GM23248 (cell line): ENCODE data around the gene OPCML. TPM values are rescaled to one million over a fixed set of nuclear protein-coding genes. Genes with fewer than 3 reads are reported as not detected.

Source experiments
- DNase-seq: peaks from one replicate; pipeline ENCODE4 v3.0.0-alpha.2; 2015
- H2AFZ ChIP-seq: fragments of 200-600 bp; sonication (generic); 2 replicates; pipeline ENCODE4 v1.6.1; 2016; ENCODE audit warnings: antibody characterized with exemption
- H3F3A ChIP-seq: fragments of 200-600 bp; sonication (generic); 2 replicates; pipeline ENCODE4 v1.6.1; 2016; ENCODE audit warnings: mild to moderate bottlenecking, antibody characterized with exemption, mixed run types; ENCODE audit not compliant: insufficient read depth
- H3K27ac ChIP-seq: fragments of 200-600 bp; sonication (generic); 2 replicates; pipeline ENCODE4 v1.5.1; 2016; ENCODE audit warnings: mild to moderate bottlenecking
- H3K27me3 ChIP-seq: fragments of 200-600 bp; sonication (generic); replicated peaks from 2 replicates; pipeline ENCODE4 v1.6.1; 2016; ENCODE audit warnings: mild to moderate bottlenecking; ENCODE audit not compliant: insufficient read depth
- H3K36me3 ChIP-seq: fragments of 200-600 bp; sonication (generic); 2 replicates; pipeline ENCODE4 v1.6.1; 2016; ENCODE audit warnings: low read depth, mild to moderate bottlenecking
- H3K4me1 ChIP-seq: fragments of 200-600 bp; sonication (generic); 2 replicates; pipeline ENCODE4 v1.6.1; 2016; ENCODE audit warnings: mild to moderate bottlenecking; ENCODE audit not compliant: insufficient read depth
- H3K4me2 ChIP-seq: fragments of 200-600 bp; sonication (generic); one replicate; pipeline ENCODE4 v1.6.1; 2016; ENCODE audit warnings: mild to moderate bottlenecking; ENCODE audit not compliant: unreplicated experiment
- H3K4me3 ChIP-seq: fragments of 200-600 bp; sonication (generic); 2 replicates; pipeline ENCODE4 v1.5.1; 2016; ENCODE audit warnings: mild to moderate bottlenecking
- H3K79me2 ChIP-seq: fragments of 200-600 bp; sonication (generic); 2 replicates; pipeline ENCODE4 v1.6.1; 2016; ENCODE audit warnings: mild to moderate bottlenecking; ENCODE audit not compliant: insufficient read depth
- H3K9ac ChIP-seq: fragments of 200-600 bp; sonication (generic); 2 replicates; pipeline ENCODE4 v1.6.1; 2016; ENCODE audit warnings: mild to moderate bottlenecking
- H3K9me2 ChIP-seq: fragments of 200-600 bp; sonication (generic); 2 replicates; pipeline ENCODE4 v1.6.1; 2016; ENCODE audit warnings: mixed run types, mild to moderate bottlenecking, moderate library complexity; ENCODE audit not compliant: insufficient read depth
- H3K9me3 ChIP-seq: fragments of 200-600 bp; sonication (generic); one replicate; pipeline ENCODE4 v1.6.1; 2017; ENCODE audit warnings: low read depth
- H4K20me1 ChIP-seq: fragments of 200-600 bp; sonication (generic); 2 replicates; pipeline ENCODE4 v1.6.0; 2016; ENCODE audit not compliant: insufficient read depth
- EZH2 ChIP-seq: fragments of 200-600 bp; sonication (generic); IDR thresholded peaks from 2 replicates; pipeline ENCODE4 v1.6.1; 2018; ENCODE audit warnings: antibody characterized with exemption, mild to moderate bottlenecking; ENCODE audit not compliant: insufficient read depth, poor library complexity, severe bottlenecking
- EZH2phosphoT487 ChIP-seq: fragments of 200-600 bp; sonication (generic); IDR thresholded peaks from 2 replicates; pipeline ENCODE4 v1.6.1; 2018; ENCODE audit warnings: antibody characterized with exemption, moderate library complexity, mild to moderate bottlenecking, low read depth; ENCODE audit not compliant: insufficient read depth
- WGBS, 2 experiments: methylation state at CpG; one replicate each; pipeline ENCODE4 v1.1.6; 2015 to 2017; ENCODE audit warnings: low lambda C conversion rate in 2 of 2, low coverage in 1 of 2; ENCODE audit errors: missing lambda C conversion rate in 2 of 2; 5-methylcytosine and 5-hydroxymethylcytosine counted together
- in situ Hi-C: fragments of 300-500 bp; cut with MboI; formaldehyde crosslinking; loops from 2 replicates; pipeline ENCODE4 v1.15.0; 2020
- polyA plus RNA-seq: library from polyadenylated mRNA; unstranded; fragments of >200 nt; fragmentation: Nextera tagmentation; extraction: Ambion mirVana; gene quantifications from 2 replicates; pipeline ENCODE4 v1.2.1, GENCODE V29; 2016
- total RNA-seq: library from RNA; depleted of rRNA; stranded (reverse); fragments of >200 nt; shearing (Covaris generic); gene quantifications from 2 replicates; pipeline ENCODE4 v1.2.3, GENCODE V29; 2014

Gene OPCML
- total and polyA plus RNA-seq, 2 experiments from 2014 or later: 0.69 to 1.6 TPM

DNA sequence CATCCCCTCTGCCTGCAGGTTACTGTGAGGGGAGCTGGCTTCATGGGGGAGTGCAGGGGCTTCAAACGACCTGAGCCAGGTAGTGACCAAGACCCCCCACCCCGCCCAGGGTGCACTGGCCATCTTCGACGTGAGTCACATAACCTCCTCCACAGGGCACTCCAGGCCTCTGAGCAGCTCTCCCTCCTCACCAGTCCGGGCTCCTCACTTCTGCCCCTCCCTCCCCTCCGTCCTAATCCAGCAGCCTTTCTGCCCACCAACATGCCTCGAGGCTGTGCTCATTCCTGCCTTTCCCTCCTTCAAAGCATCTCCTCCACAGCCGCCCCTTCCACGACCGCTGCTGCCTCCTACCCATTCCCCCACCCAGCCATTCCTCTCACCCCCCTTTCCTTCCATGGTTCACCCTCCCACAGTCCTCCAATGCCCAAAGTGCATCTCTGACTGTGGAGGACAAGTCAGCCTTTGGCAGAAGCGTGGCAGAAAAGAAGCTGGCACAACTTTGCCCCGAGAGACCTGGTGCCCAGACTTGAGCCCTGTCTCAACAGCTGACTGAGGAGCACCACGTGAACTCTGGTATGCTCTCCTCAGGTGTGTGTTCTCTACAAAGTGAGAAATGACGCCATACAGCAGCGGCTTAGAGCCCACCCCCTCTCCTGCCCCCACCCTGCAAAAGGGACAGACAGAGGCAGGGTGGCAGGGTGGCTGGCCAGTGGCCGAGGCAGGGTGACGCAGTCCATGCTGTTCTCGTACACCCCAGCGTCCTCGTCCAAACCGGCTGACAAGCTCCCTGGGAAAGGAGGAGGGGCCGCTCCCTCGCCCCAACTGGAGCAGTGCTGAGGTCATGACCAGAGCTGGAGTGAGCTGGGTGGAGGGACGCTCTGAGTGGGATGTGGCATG lies 30.4 kb downstream of the OPCML start:
- in situ Hi-C loops: no loop called here
- 19 to 25% methylated on average over 20 to 24 of the region's 24 CpGs for WGBS, 2 experiments
- Histone ChIP-seq H3K4me2 (no peak overlapping the region), H3K79me2 (no peaks in the 10 kb centered on the region), H3F3A (no peaks in the 10 kb centered on the region), H3K4me1 (no peaks in the 10 kb centered on the region), H3K27ac (no peak overlapping the region), H3K9me3 (no peaks in the 10 kb centered on the region), H3K9me2 (no peaks in the 10 kb centered on the region), H2AFZ (no peak overlapping the region), H4K20me1 (no peaks in the 10 kb centered on the region), H3K4me3 (no peak overlapping the region), H3K9ac (no peak overlapping the region), H3K27me3 (no peaks in the 10 kb centered on the region), H3K36me3 (no peaks in the 10 kb centered on the region)
- TF ChIP-seq EZH2 (no peak), EZH2phosphoT487 (no peak)
- DNase-seq: no peak

DNA sequence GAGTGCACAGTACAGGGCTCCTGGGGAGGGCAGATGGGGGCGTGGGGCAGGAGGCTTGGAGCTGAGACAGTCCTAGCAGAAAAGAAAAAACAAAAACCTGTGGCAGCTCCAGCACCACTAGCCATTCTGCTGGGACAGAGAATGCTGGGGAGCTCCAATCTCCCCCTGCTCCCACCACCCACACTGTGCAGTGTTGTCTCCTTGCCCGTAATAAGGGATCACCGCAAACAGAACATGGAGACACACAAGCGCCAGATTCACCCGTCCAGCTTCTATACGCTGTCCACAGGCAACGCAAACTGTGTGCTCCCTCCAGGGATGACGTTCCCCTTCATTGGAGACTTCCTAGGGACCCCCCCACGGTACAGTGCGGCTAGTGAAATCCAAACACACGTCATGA lies 31.4 kb downstream of the OPCML start:
- in situ Hi-C loops: no loop called here
- no peaks in the 10 kb centered on the region for H3K27me3 ChIP-seq
- H3K36me3 ChIP-seq: no peaks in the 10 kb centered on the region
- H3K9me2 ChIP-seq: no peaks in the 10 kb centered on the region
- no peak overlapping the region for H2AFZ ChIP-seq
- no peak overlapping the region for H3K4me2 ChIP-seq
- H3K4me1 ChIP-seq: no peaks in the 10 kb centered on the region
- H3K79me2 ChIP-seq: no peaks in the 10 kb centered on the region
- no peak for TF ChIP-seq EZH2phosphoT487
- no peak for TF ChIP-seq EZH2
- H3K27ac ChIP-seq: no peak overlapping the region
- H3K4me3 ChIP-seq: no peak overlapping the region
- H3F3A ChIP-seq: no peaks in the 10 kb centered on the region
- DNase-seq: no peak
- no peak overlapping the region for H3K9ac ChIP-seq
- 37% methylated on average over 11 of the region's 11 CpGs for WGBS, 2 experiments
- no peaks in the 10 kb centered on the region for H4K20me1 ChIP-seq
- H3K9me3 ChIP-seq: no peaks in the 10 kb centered on the region

DNA sequence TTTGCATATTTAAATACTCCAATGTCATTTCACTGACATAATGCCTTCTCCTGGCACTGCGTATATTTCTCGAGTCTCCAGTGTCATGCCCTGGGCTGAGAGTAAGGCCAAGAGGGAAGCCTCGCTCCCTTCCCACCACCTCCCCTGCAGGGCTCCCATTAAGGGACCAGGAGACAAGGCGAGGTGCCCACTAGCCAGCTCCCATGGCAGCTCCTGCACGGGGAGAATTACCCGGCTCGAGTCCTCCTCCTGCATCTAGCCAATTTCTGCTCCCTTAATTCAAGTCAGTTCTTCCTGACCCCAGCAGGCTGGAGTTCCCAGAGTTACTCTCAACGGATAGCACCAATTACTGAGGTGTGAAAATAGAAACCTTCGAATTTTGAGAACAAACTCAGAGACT lies 31.9 kb downstream of the OPCML start:
- no peak overlapping the region for H3K9ac ChIP-seq
- no peaks in the 10 kb centered on the region for H3K4me1 ChIP-seq
- H3F3A ChIP-seq: no peaks in the 10 kb centered on the region
- no peak overlapping the region for H2AFZ ChIP-seq
- H3K27me3 ChIP-seq: no peaks in the 10 kb centered on the region
- WGBS, 2 experiments: 11 to 22% methylated on average over 9 of the region's 9 CpGs
- no peaks in the 10 kb centered on the region for H3K79me2 ChIP-seq
- H3K36me3 ChIP-seq: no peaks in the 10 kb centered on the region
- H4K20me1 ChIP-seq: no peaks in the 10 kb centered on the region
- TF ChIP-seq EZH2 (no peak), EZH2phosphoT487 (no peak)
- H3K4me3 ChIP-seq: no peak overlapping the region
- in situ Hi-C loops: no loop called here
- no peaks in the 10 kb centered on the region for H3K9me3 ChIP-seq
- H3K9me2 ChIP-seq: no peaks in the 10 kb centered on the region
- DNase-seq: no peak
- no peak overlapping the region for H3K4me2 ChIP-seq
- H3K27ac ChIP-seq: no peak overlapping the region

GRCh38 chr11:133498969-133499368 lies 33.3 kb downstream of the OPCML start:
- 22 to 27% methylated on average over 7 of the region's 7 CpGs for WGBS, 2 experiments
- Histone ChIP-seq H2AFZ (no peak overlapping the region), H3K27ac (no peak overlapping the region), H3K36me3 (no peaks in the 10 kb centered on the region), H3K9me3 (no peaks in the 10 kb centered on the region), H3K4me1 (no peaks in the 10 kb centered on the region), H3K79me2 (no peaks in the 10 kb centered on the region), H3K4me2 (no peak overlapping the region), H3K9ac (no peak overlapping the region), H3K9me2 (no peaks in the 10 kb centered on the region), H3F3A (no peaks in the 10 kb centered on the region), H4K20me1 (no peaks in the 10 kb centered on the region), H3K4me3 (no peak overlapping the region), H3K27me3 (no peaks in the 10 kb centered on the region)
- DNase-seq: no peak
- TF ChIP-seq EZH2phosphoT487 (no peak), EZH2 (no peak)
- in situ Hi-C loops: no loop called here
